H1 (cell line): ENCODE data around the gene CAMKK2.
"Not testable (repeated sequence)": the region's sequence is repeated elsewhere in the genome, so short reads cannot be mapped to it uniquely, and the experiment has no call there.

ENCODE experiments used
- BRCA1 ChIP-seq: IDR thresholded peaks from 2 replicates; pipeline ENCODE4 v1.6.1; 2012; ENCODE audit warnings: low read depth, low read length, improper control_type of control experiment
- EZH2 ChIP-seq: fragments of 200-600 bp; sonication (generic); IDR thresholded peaks from 2 replicates; pipeline ENCODE4 v1.7.1; 2012; ENCODE audit warnings: low read depth, mild to moderate bottlenecking, moderate library complexity, low read length, inconsistent platforms; ENCODE audit not compliant: severe bottlenecking
- POLR2A ChIP-seq, 2 experiments: IDR thresholded peaks; 1 replicate in 1 of 2; 2 replicates in 1 of 2; pipeline ENCODE4 v1.6.1; 2011; ENCODE audit warnings: low read depth in 2 of 2, low read length in 2 of 2, mild to moderate bottlenecking in 2 of 2; ENCODE audit errors: control extremely low read depth in 1 of 2
- POLR2AphosphoS5 ChIP-seq: IDR thresholded peaks from 2 replicates; pipeline ENCODE4 v1.6.1; 2011; ENCODE audit warnings: low read depth, low read length
- USF2 ChIP-seq: IDR thresholded peaks from 2 replicates; pipeline ENCODE4 v1.6.1; 2011; ENCODE audit warnings: low read length, improper control_type of control experiment

- not testable (repeated sequence) for TF ChIP-seq POLR2A (IDR thresholded peaks at IDR 0.05; ENCODE audit: control extremely low read depth in 1 of 2, low read depth in 2 of 2, low read length in 2 of 2); EZH2; POLR2AphosphoS5; USF2; BRCA1
Measured at GRCh38 chr12:121229826-121230537, 66.5 kb downstream of the CAMKK2 start.
